Effector memory CD4-positive, alpha-beta T cell (primary cell): ENCODE measurements around the gene LRRC75A.
"Not testable (repeated sequence)": the region's sequence is repeated elsewhere in the genome, so short reads cannot be mapped to it uniquely, and the experiment has no call there.

Experiments used
- DNase-seq, 3 donors: peaks; one replicate each; pipeline ENCODE4 v3.0.0-alpha.2; 2020
- H3K27ac ChIP-seq: 2 replicates; pipeline ENCODE4 v1.7.0; 2013; ENCODE audit warnings: mild to moderate bottlenecking, low read length, moderate library complexity; ENCODE audit not compliant: insufficient read depth, poor library complexity, severe bottlenecking
- H3K27me3 ChIP-seq: replicated peaks from 2 replicates; pipeline ENCODE4 v1.7.0; 2013; ENCODE audit warnings: mild to moderate bottlenecking, low read length; ENCODE audit not compliant: insufficient read depth, control insufficient read depth, poor library complexity, severe bottlenecking
- H3K36me3 ChIP-seq: 2 replicates; pipeline ENCODE4 v1.7.0; 2013; ENCODE audit warnings: mild to moderate bottlenecking, low read length, moderate library complexity; ENCODE audit not compliant: control insufficient read depth, insufficient read depth
- H3K4me1 ChIP-seq: 2 replicates; pipeline ENCODE4 v1.7.0; 2013; ENCODE audit warnings: low read length, mild to moderate bottlenecking; ENCODE audit not compliant: control insufficient read depth, insufficient read depth, poor library complexity, severe bottlenecking
- H3K4me3 ChIP-seq: 2 replicates; pipeline ENCODE4 v1.7.0; 2013; ENCODE audit warnings: low read length, low read depth, mild to moderate bottlenecking; ENCODE audit not compliant: insufficient read depth, poor library complexity, severe bottlenecking
- H3K9me3 ChIP-seq: 2 replicates; pipeline ENCODE4 v1.7.0; 2013; ENCODE audit warnings: mild to moderate bottlenecking, low read length, moderate library complexity; ENCODE audit not compliant: control insufficient read depth

Gene LRRC75A

DNA sequence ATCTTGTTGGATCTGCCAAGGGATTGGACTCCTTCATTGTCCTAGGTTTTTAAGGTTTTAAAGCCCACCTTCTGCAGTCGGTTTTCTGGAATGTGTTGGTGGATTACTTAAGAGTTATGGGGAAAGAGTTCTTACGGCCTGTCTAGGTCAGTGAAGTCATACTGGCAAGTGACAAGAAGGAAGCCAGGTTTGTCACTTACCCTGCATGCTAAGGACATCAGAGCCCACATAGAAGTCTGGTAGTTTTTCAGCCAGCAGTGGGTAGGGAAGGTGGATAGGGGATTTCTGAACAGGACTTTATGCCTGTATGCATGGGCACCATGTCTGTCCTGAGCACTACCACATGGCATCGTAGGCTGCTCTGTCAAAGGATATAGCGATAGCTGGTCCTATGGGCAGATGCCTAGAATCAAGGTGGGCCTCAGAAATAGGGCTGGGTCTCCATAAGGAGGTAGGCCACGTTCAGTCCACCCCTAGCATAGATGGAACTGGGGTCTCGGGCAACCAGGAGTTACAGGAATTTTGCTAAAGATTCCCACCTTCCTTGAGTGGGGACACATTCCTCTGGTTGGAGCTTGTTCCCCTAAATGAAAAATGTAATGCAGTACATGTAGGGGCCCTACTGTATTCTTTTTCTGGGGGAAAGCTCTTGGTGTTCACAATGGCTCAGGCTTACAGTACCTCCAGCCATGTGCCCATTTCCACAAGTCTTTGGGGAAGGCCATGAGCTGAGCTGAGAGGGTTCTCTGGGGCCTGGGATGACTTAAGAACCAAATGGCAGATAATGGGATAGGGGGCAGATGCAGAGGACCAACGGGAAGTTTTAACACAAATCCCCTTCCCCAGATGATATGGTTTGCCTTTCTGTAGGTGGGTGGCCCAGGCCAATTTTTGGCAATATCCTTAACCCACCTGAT is 49.1 kb downstream of the LRRC75A start:
- no peak overlapping the region for H3K4me3 ChIP-seq
- H3K4me1 ChIP-seq = peaks cover 19% of the 10 kb centered on the region
- no peak for DNase-seq
- peaks cover 26% of the 10 kb centered on the region for H3K36me3 ChIP-seq
- H3K9me3 ChIP-seq = no peaks in the 10 kb centered on the region
- no peak overlapping the region for H3K27ac ChIP-seq
- H3K27me3 ChIP-seq = no peaks in the 10 kb centered on the region

GRCh38 chr17:16442141-16442540 is 49.9 kb downstream of the LRRC75A start:
- Histone ChIP-seq H3K4me3 (no peak overlapping the region), H3K36me3 (peaks cover 23% of the 10 kb centered on the region), H3K9me3 (no peaks in the 10 kb centered on the region), H3K4me1 (peaks cover 19% of the 10 kb centered on the region), H3K27me3 (no peaks in the 10 kb centered on the region), H3K27ac (no peak overlapping the region)
- DNase-seq = no peak

- no peaks in the 10 kb centered on the region for H3K9me3 ChIP-seq
- peaks cover 23% of the 10 kb centered on the region for H3K36me3 ChIP-seq
- no peaks in the 10 kb centered on the region for H3K27me3 ChIP-seq
- peaks cover 19% of the 10 kb centered on the region for H3K4me1 ChIP-seq
- DNase-seq = no peak
- H3K4me3 ChIP-seq = no peak overlapping the region
- H3K27ac ChIP-seq = peak overlapping the region; percentile 87
Measured at GRCh38 chr17:16440901-16441629, 50.9 kb downstream of the LRRC75A start.

DNA sequence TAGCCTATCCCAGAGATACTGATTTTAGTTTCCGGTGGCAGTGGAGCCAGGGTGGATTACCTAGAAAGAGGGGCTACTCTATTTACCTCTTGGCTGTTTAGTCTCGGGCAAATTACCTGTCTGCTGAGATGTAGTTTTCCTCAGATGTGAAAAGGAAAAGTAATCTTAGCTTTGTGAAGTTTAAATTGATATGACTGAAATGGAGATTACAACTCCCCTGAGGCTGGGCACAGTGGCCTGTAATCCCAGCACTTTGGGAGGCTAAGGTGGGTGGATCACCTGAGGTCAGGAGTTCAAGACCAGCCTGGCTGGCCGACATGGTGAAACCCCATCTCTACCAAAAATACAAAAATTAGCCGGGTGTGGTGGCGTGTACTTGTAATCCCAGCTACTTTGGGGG is 51.6 kb downstream of the LRRC75A start:
- H3K9me3 ChIP-seq, DNase-seq, H3K27me3 ChIP-seq: not testable (repeated sequence)
- H3K36me3 ChIP-seq = peaks cover 23% of the 10 kb centered on the region
- H3K4me1 ChIP-seq = peaks cover 19% of the 10 kb centered on the region
- peak overlapping the region; percentile 77 for H3K4me3 ChIP-seq
- H3K27ac ChIP-seq = peak overlapping the region; percentile 87

- DNase-seq = peak in 2 of 3 donors; percentile 12 to 20
- Histone ChIP-seq H3K9me3 (no peaks in the 10 kb centered on the region), H3K4me3 (peak overlapping the region; percentile 77), H3K36me3 (peaks cover 23% of the 10 kb centered on the region), H3K4me1 (peaks cover 19% of the 10 kb centered on the region), H3K27me3 (no peaks in the 10 kb centered on the region), H3K27ac (peak overlapping the region; percentile 87)
Measured at GRCh38 chr17:16439811-16440351, 52.1 kb downstream of the LRRC75A start.

DNA sequence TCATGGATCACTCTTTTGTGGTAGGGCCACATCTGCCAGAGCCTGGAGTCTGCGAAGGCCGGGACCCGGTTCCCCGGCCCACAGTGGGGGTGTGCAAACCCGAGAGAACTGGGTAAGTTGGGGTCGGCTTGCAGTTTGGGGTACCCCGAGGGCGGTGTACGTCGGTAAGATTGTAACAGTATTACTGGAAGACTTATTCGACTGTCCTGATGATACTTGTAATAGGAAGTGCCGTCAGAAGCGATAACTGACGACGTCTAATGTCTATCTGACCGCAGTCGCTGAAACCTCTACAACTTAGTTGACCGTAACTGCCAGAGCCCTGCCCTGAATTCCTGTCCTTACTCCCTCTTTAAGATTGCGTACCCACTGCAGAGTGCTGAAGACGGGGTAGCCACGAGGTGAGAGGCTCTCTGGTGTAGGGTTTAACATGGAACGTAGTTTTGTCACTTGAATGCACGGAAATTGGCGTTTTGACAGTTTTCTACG is 52.6 kb downstream of the LRRC75A start:
- Histone ChIP-seq H3K9me3 (no peaks in the 10 kb centered on the region), H3K4me1 (peaks cover 19% of the 10 kb centered on the region), H3K36me3 (peaks cover 23% of the 10 kb centered on the region), H3K4me3 (peak overlapping the region; percentile 77), H3K27me3 (no peaks in the 10 kb centered on the region), H3K27ac (peak overlapping the region; percentile 87)
- no peak for DNase-seq

DNA sequence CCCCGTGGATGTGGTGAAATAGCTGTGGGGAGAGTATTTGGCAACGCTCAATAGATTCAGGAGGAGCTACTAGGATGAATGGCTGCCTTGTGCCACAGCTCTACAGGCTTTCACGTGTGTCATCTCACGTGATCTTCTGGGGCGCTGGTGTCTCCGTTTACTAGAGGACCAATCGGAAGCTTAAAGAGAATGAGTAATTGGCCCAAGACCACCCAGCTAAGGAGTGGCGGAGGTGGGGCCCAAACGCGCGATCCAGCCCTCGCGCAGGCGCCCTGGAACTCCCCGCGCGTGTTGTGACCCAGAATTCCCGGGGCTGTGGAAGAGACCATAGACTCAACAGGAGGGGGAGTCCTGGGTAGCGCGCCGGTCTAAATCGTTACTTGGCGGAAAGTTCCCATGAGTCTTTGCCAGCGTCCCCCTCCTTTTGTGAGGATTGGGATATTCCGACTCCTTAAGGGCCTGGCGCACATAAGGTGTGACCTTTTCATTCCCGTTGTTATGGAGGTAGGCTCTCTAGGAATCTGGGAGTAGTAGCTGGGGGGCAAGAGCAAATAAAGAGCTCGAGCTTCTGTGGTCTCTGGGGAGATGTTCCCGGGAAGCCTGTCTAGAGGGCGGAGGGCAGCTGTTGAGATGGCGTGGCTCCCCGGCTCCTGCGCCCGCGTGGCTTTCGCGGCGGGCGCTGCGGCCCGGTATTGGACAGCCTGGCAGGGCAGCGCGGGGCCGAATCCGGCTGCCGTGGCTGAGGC is 53.3 kb downstream of the LRRC75A start:
- no peaks in the 10 kb centered on the region for H3K27me3 ChIP-seq
- DNase-seq = peak; percentile 93 to 94 (median 93)
- H3K27ac ChIP-seq = peak overlapping the region; percentile 87
- peaks cover 19% of the 10 kb centered on the region for H3K4me1 ChIP-seq
- H3K9me3 ChIP-seq = no peaks in the 10 kb centered on the region
- H3K4me3 ChIP-seq = peak overlapping the region; percentile 77
- H3K36me3 ChIP-seq = peaks cover 22% of the 10 kb centered on the region

DNA sequence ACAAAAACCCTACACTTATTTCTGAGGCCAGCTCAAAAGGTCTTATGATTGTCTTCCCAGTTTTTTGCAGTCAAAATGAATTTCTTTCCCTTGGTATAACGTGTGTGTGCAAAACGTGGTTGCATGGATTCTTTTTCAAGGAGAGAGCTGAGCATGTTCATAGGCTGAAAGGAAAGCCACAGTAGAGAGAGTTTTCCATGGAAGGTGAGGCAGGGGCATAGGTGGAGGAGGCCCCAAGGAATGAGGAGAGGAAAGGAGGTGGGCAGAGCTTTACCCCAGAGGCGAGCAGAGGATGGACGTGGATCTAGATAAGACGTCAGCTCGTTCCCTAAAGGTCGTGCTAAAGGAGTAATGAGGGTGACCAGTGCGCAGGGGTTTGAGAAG is 53.8 kb downstream of the LRRC75A start:
- H3K27ac ChIP-seq = peak overlapping the region; percentile 87
- DNase-seq = no peak
- no peaks in the 10 kb centered on the region for H3K27me3 ChIP-seq
- peaks cover 21% of the 10 kb centered on the region for H3K36me3 ChIP-seq
- no peaks in the 10 kb centered on the region for H3K9me3 ChIP-seq
- H3K4me3 ChIP-seq = peak overlapping the region; percentile 77
- peaks cover 19% of the 10 kb centered on the region for H3K4me1 ChIP-seq

DNA sequence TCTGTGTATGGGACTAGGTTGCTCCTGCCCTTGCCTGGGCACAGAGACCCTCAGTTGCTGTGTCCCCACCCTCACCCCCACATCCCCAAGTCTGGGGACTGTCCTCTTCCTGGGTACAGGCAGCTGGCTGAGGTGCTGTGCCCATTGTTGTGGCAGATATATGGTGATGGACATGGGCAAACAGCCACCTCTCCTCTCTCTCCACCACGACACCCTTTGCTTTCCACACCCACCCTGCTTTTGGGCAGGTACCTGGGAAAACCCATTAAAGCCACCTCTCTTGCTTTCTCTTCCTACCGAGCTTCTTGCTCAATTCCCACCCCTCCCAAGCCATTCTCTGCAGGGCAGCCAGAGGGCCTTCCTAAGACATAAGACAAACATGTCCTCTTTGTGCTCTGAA is 54.9 kb downstream of the LRRC75A start:
- Histone ChIP-seq H3K36me3 (peaks cover 13% of the 10 kb centered on the region), H3K4me1 (peaks cover 19% of the 10 kb centered on the region), H3K4me3 (no peak overlapping the region), H3K9me3 (no peaks in the 10 kb centered on the region), H3K27me3 (no peaks in the 10 kb centered on the region), H3K27ac (no peak overlapping the region)
- no peak for DNase-seq
